H9 (cell line): ENCODE measurements around the gene CDC27. TPM values are rescaled to one million over a fixed set of nuclear protein-coding genes. Genes with fewer than 3 reads are reported as not detected.

Experiments
- DNase-seq: peaks from one replicate; pipeline ENCODE4 v3.0.0-alpha.2; 2017
- H2AFZ ChIP-seq: one replicate; pipeline ENCODE4 v1.6.1; 2013; ENCODE audit warnings: mild to moderate bottlenecking, low read length, control low read depth, moderate library complexity
- H2AK5ac ChIP-seq: 2 replicates; pipeline ENCODE4 v1.6.1; 2013; ENCODE audit warnings: low read length, control low read depth, mixed read lengths; ENCODE audit not compliant: insufficient read length
- H2BK120ac ChIP-seq: one replicate; pipeline ENCODE4 v1.6.1; 2013; ENCODE audit warnings: low read depth, mild to moderate bottlenecking, low read length, control low read depth, inconsistent platforms; ENCODE audit not compliant: poor library complexity, severe bottlenecking
- H2BK12ac ChIP-seq: 2 replicates; pipeline ENCODE4 v1.6.1; 2013; ENCODE audit warnings: low read length, control low read depth, mixed read lengths, low read depth; ENCODE audit not compliant: insufficient read length
- H2BK15ac ChIP-seq: 2 replicates; pipeline ENCODE4 v1.6.1; 2013; ENCODE audit warnings: low read depth, low read length, control low read depth
- H2BK20ac ChIP-seq: one replicate; pipeline ENCODE4 v1.6.1; 2013; ENCODE audit warnings: low read depth, mild to moderate bottlenecking, low read length, control low read depth, inconsistent platforms; ENCODE audit not compliant: poor library complexity, severe bottlenecking
- H2BK5ac ChIP-seq: 2 replicates; pipeline ENCODE4 v1.6.1; 2013; ENCODE audit warnings: low read length, control low read depth, mixed read lengths; ENCODE audit not compliant: insufficient read length
- H3K14ac ChIP-seq: 2 replicates; pipeline ENCODE4 v1.6.1; 2013; ENCODE audit warnings: low read length, control low read depth; ENCODE audit not compliant: insufficient read depth
- H3K18ac ChIP-seq: 2 replicates; pipeline ENCODE4 v1.6.1; 2013; ENCODE audit warnings: low read depth, mild to moderate bottlenecking, mixed read lengths, low read length, control low read depth; ENCODE audit not compliant: insufficient read length
- H3K23ac ChIP-seq: 2 replicates; pipeline ENCODE4 v1.6.1; 2013; ENCODE audit warnings: low read length, control low read depth, mixed read lengths, low read depth; ENCODE audit not compliant: insufficient read length
- H3K23me2 ChIP-seq: 2 replicates; pipeline ENCODE4 v1.6.1; 2013; ENCODE audit warnings: low read depth, mild to moderate bottlenecking, mixed read lengths, low read length, control low read depth; ENCODE audit not compliant: insufficient read length, poor library complexity, severe bottlenecking
- H3K27ac ChIP-seq: 2 replicates; pipeline ENCODE4 v1.5.1; 2013; ENCODE audit warnings: low read length, control low read depth, mixed read lengths, low read depth; ENCODE audit not compliant: insufficient read length
- H3K27me3 ChIP-seq: 2 replicates; pipeline ENCODE4 v1.6.1; 2013; ENCODE audit warnings: low read length, control low read depth, inconsistent platforms; ENCODE audit not compliant: insufficient read depth
- H3K4ac ChIP-seq: 2 replicates; pipeline ENCODE4 v1.6.1; 2013; ENCODE audit warnings: low read depth, mild to moderate bottlenecking, control low read depth, inconsistent platforms, low read length, moderate library complexity
- H3K4me1 ChIP-seq: 2 replicates; pipeline ENCODE4 v1.6.1; 2013; ENCODE audit warnings: low read length, control low read depth, inconsistent platforms; ENCODE audit not compliant: insufficient read depth
- H3K4me2 ChIP-seq: 2 replicates; pipeline ENCODE4 v1.6.1; 2013; ENCODE audit warnings: low read length, control low read depth, mixed read lengths; ENCODE audit not compliant: insufficient read length, insufficient read depth
- H3K56ac ChIP-seq: 2 replicates; pipeline ENCODE4 v1.6.1; 2013; ENCODE audit warnings: low read depth, mild to moderate bottlenecking, mixed read lengths, low read length, control low read depth; ENCODE audit not compliant: insufficient read length
- H3K79me1 ChIP-seq: 2 replicates; pipeline ENCODE4 v1.6.1; 2013; ENCODE audit warnings: low read depth, mild to moderate bottlenecking, moderate library complexity, low read length, control low read depth, inconsistent platforms; ENCODE audit not compliant: insufficient read depth, poor library complexity, severe bottlenecking
- H3K79me2 ChIP-seq: 2 replicates; pipeline ENCODE4 v1.6.1; 2013; ENCODE audit warnings: low read length, control low read depth, inconsistent platforms; ENCODE audit not compliant: insufficient read depth
- H3K9ac ChIP-seq: 2 replicates; pipeline ENCODE4 v1.6.1; 2013; ENCODE audit warnings: low read length, control low read depth, mixed read lengths; ENCODE audit not compliant: insufficient read length; ENCODE audit errors: extremely low read depth
- H3K9me3 ChIP-seq: one replicate; pipeline ENCODE4 v1.6.1; 2013; ENCODE audit warnings: low read depth, low read length, inconsistent platforms; ENCODE audit not compliant: control insufficient read depth
- H3T11ph ChIP-seq: one replicate; pipeline ENCODE4 v1.6.1; 2013; ENCODE audit warnings: mild to moderate bottlenecking, low read length, control low read depth, inconsistent platforms
- H4K20me1 ChIP-seq: one replicate; pipeline ENCODE4 v1.6.1; 2013; ENCODE audit not compliant: control insufficient read depth, insufficient read length, insufficient read depth
- H4K5ac ChIP-seq: 2 replicates; pipeline ENCODE4 v1.6.1; 2013; ENCODE audit warnings: low read depth, mild to moderate bottlenecking, mixed read lengths, low read length, control low read depth; ENCODE audit not compliant: insufficient read length
- H4K8ac ChIP-seq: replicated peaks from 2 replicates; pipeline ENCODE4 v1.6.1; 2013; ENCODE audit warnings: low read length, control low read depth, mixed read lengths, low read depth; ENCODE audit not compliant: insufficient read length
- H4K91ac ChIP-seq: 2 replicates; pipeline ENCODE4 v1.6.1; 2013; ENCODE audit warnings: low read depth, mild to moderate bottlenecking, moderate library complexity, mixed read lengths, low read length, control low read depth; ENCODE audit not compliant: insufficient read length
- H3K27ac Mint-ChIP-seq, 3 experiments: 2 replicates in 2 of 3; 3 replicates in 1 of 3; pipeline ENCODE4 v1.8.0; 2020 to 2021; ENCODE audit warnings: mixed read lengths in 3 of 3, mild to moderate bottlenecking in 1 of 3, moderate library complexity in 1 of 3
- H3K27me3 Mint-ChIP-seq: 2 replicates; pipeline ENCODE4 v1.8.0; 2021; ENCODE audit warnings: low read depth, mild to moderate bottlenecking, moderate library complexity, mixed read lengths
- H3K36me3 Mint-ChIP-seq, 3 experiments: 2 replicates in 2 of 3; 3 replicates in 1 of 3; pipeline ENCODE4 v1.8.0; 2020 to 2021; ENCODE audit warnings: low read depth in 3 of 3, mixed read lengths in 3 of 3; ENCODE audit not compliant: insufficient read depth in 1 of 3
- H3K4me1 Mint-ChIP-seq, 2 experiments: 2 replicates each; pipeline ENCODE4 v1.8.0; 2020; ENCODE audit warnings: mixed read lengths in 2 of 2
- H3K4me3 Mint-ChIP-seq, 2 experiments: 2 replicates in 1 of 2; 3 replicates in 1 of 2; pipeline ENCODE4 v1.8.0; 2020 to 2021; ENCODE audit warnings: mild to moderate bottlenecking in 2 of 2, mixed read lengths in 2 of 2, moderate library complexity in 1 of 2
- H3K9me3 Mint-ChIP-seq, 2 experiments: 2 replicates in 1 of 2; 3 replicates in 1 of 2; pipeline ENCODE4 v1.8.0; 2020; ENCODE audit warnings: mild to moderate bottlenecking in 2 of 2, mixed read lengths in 2 of 2, moderate library complexity in 1 of 2
- WGBS: extraction: QIAGEN DNeasy Blood & Tissue Kit; methylation state at CpG from one replicate; pipeline ENCODE4 v1.1.7; 2013; ENCODE audit warnings: missing lambda C conversion rate, low lambda C conversion rate, mixed read lengths; ENCODE audit not compliant: insufficient read length; ENCODE audit errors: extremely low coverage; 5-methylcytosine and 5-hydroxymethylcytosine counted together
- total RNA-seq: library from RNA; stranded (reverse); gene quantifications from 2 replicates; pipeline ENCODE4 v1.2.1, GENCODE V29; 2021
- TF ChIP-seq, protein P1 (sequence below): fragments of 200-600 bp; sonication (generic); conservative IDR thresholded peaks from 3 replicates; pipeline ENCODE4 v1.8.0; 2021; ENCODE audit warnings: antibody characterized with exemption, mild to moderate bottlenecking

The CDC27 gene
- total RNA-seq, 1 experiment from 2014 or later: 82.5 TPM

DNA sequence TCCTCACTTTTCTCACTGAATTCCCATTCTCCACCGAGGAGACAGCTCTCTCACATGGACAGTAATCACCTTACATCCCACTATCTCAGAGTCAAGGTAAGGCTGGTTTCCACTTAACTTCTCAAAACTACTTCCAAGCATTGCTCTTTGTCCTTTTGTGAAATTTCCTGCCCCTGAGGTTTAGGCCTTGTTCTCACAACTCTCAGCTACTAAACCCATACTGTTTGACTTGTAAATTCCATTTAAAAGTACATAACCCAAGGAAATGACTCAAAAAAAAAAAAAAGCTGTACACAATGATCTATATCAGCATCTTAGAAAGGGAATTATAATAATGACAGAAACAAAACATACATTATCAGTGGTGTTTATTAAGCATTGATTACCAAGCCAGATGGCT is 8.8 kb downstream of the CDC27 start:
- no CpG with 5 or more reads among the region's 1 CpG for WGBS
- H3K4ac ChIP-seq: no peak overlapping the region
- DNase-seq: no peak
- H2AFZ ChIP-seq: no peak overlapping the region
- H3K79me1 ChIP-seq: peaks cover 6% of the 10 kb centered on the region
- H3K4me3 Mint-ChIP-seq: no peak overlapping the region
- H3K4me2 ChIP-seq: no peak overlapping the region
- H4K8ac ChIP-seq: no peak overlapping the region
- no peak overlapping the region for H2BK20ac ChIP-seq
- H3K4me1 Mint-ChIP-seq: peaks cover 29 to 38% of the 10 kb centered on the region in 2 experiments
- H3K27ac ChIP-seq: no peak overlapping the region
- H2BK120ac ChIP-seq: no peak overlapping the region
- no peaks in the 10 kb centered on the region for H3K9me3 Mint-ChIP-seq
- H4K20me1 ChIP-seq: no peaks in the 10 kb centered on the region
- H2BK5ac ChIP-seq: no peak overlapping the region
- H3K9ac ChIP-seq: no peak overlapping the region
- no peak overlapping the region for H3K18ac ChIP-seq
- H3K9me3 ChIP-seq: no peaks in the 10 kb centered on the region
- H4K5ac ChIP-seq: no peak overlapping the region
- H2BK15ac ChIP-seq: no peak overlapping the region
- no peaks in the 10 kb centered on the region for H3K23me2 ChIP-seq
- H3K36me3 Mint-ChIP-seq: peaks cover 12 to 29% (median 25%) of the 10 kb centered on the region in 3 experiments; a peak in 6 of 7 replicates
- H3K27me3 ChIP-seq: no peaks in the 10 kb centered on the region
- H3K4me1 ChIP-seq: no peaks in the 10 kb centered on the region
- H3K27ac Mint-ChIP-seq: peak overlapping the region in 1 of 3 experiments; percentile 10; a peak in 2 of 7 replicates
- H2AK5ac ChIP-seq: no peak overlapping the region
- no peak overlapping the region for H3K56ac ChIP-seq
- no peak overlapping the region for H3K23ac ChIP-seq
- no peak overlapping the region for H3K14ac ChIP-seq
- TF ChIP-seq, protein P1, sequence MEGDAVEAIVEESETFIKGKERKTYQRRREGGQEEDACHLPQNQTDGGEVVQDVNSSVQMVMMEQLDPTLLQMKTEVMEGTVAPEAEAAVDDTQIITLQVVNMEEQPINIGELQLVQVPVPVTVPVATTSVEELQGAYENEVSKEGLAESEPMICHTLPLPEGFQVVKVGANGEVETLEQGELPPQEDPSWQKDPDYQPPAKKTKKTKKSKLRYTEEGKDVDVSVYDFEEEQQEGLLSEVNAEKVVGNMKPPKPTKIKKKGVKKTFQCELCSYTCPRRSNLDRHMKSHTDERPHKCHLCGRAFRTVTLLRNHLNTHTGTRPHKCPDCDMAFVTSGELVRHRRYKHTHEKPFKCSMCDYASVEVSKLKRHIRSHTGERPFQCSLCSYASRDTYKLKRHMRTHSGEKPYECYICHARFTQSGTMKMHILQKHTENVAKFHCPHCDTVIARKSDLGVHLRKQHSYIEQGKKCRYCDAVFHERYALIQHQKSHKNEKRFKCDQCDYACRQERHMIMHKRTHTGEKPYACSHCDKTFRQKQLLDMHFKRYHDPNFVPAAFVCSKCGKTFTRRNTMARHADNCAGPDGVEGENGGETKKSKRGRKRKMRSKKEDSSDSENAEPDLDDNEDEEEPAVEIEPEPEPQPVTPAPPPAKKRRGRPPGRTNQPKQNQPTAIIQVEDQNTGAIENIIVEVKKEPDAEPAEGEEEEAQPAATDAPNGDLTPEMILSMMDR: no peak
- H3K27me3 Mint-ChIP-seq: no peaks in the 10 kb centered on the region; the same call in 1 of the 2 replicates
- H3T11ph ChIP-seq: no peak overlapping the region
- H2BK12ac ChIP-seq: no peak overlapping the region
- no peak overlapping the region for H4K91ac ChIP-seq
- H3K79me2 ChIP-seq: peaks cover 7% of the 10 kb centered on the region; the same call in 1 of the 2 replicates
